Suprapubic skin (tissue), 4 donors: ENCODE results near the gene DDR2.

ENCODE experiments used
- CTCF ChIP-seq, 2 donors: fragments of 200-600 bp in 1 of 2; fragments of 450-650 bp in 1 of 2; sonication (generic) in 1 of 2; IDR thresholded peaks; one replicate each; pipeline ENCODE4 v1.5.1; 2016 to 2019; ENCODE audit warnings: antibody characterized with exemption in 2 of 2, mild to moderate bottlenecking in 1 of 2, moderate library complexity in 1 of 2
- EP300 ChIP-seq: sonication (generic); formaldehyde crosslinking; IDR thresholded peaks from one replicate; pipeline ENCODE4 v1.6.1; 2017; ENCODE audit warnings: antibody characterized with exemption
- POLR2A ChIP-seq, 2 donors: fragments of 450-650 bp; IDR thresholded peaks; one replicate each; pipeline ENCODE4 v1.6.1; 2017; ENCODE audit warnings: antibody characterized with exemption in 2 of 2, mild to moderate bottlenecking in 2 of 2, moderate library complexity in 2 of 2
- POLR2AphosphoS5 ChIP-seq, 3 donors: sonication (generic); formaldehyde crosslinking; IDR thresholded peaks; one replicate each; pipeline ENCODE4 v1.6.1; 2017; ENCODE audit warnings: antibody characterized with exemption in 3 of 3

DNA sequence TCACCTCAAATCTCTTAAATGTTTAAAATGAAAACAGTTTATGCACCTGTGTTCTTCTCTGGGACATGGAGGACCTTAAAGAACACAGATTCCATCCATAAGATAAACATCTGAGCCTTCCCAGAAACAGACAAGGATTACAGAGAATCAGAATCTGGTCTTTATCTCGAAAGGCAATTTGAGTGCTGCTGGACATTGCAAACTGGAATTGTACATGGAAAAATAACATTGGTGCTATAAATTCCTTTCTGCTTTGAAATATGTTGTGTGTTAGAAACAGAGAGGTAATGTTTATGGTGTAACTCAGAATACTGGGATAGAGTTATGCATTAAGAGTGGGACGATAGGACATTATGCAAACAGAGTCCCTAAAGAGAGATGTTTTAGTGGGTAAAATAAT, 6.6 kb upstream of the DDR2 start:
- TF ChIP-seq CTCF (IDR thresholded peaks at IDR 0.05) = no peak
- no peak for TF ChIP-seq POLR2A (IDR thresholded peaks at IDR 0.05)
- no peak for TF ChIP-seq EP300
- no peak for TF ChIP-seq POLR2AphosphoS5 (IDR thresholded peaks at IDR 0.05)
